ENCODE data around the gene HAGH.

Gene HAGH

GRCh38 chr16:1764971-1765370 is 61.7 kb downstream of the HAGH start:
- Histone ChIP-seq H3K9me3 (ENCODE audit: control extremely low read depth in 1 of 5, control insufficient read depth in 4 of 5, insufficient read depth in 2 of 5, low read depth in 1 of 5, low read length in 4 of 5) (no peaks in the 10 kb centered on the region), H3K4me1 (ENCODE audit: control extremely low read depth in 1 of 4, control insufficient read depth in 4 of 4, insufficient read depth in 4 of 4, low read length in 3 of 4) (peaks cover 0 to under 1% (median 0%) of the 10 kb centered on the region in 4 experiments), H3K27ac (ENCODE audit: insufficient read depth in 1 of 2, low read depth in 1 of 2, low read length in 2 of 2, poor library complexity in 1 of 2, severe bottlenecking in 2 of 2) (no peak overlapping the region), H3K36me3 (ENCODE audit: control insufficient read depth in 4 of 4, insufficient read depth in 4 of 4, low read length in 3 of 4) (peaks cover 7 to 91% (median 62%) of the 10 kb centered on the region in 4 experiments), H3K27me3 (replicated peaks in 2 of 5; ENCODE audit: control insufficient read depth in 4 of 5, insufficient read depth in 5 of 5, low read length in 4 of 5) (no peaks in the 10 kb centered on the region), H3K4me3 (ENCODE audit: control insufficient read depth in 1 of 7, extremely low read depth in 1 of 7, insufficient read depth in 4 of 7, low read depth in 2 of 7, low read length in 6 of 7) (no peak overlapping the region)
- ChIA-PET POLR2A (no interaction called here), CTCF (interaction anchor here (0.8 to 1.4 kb wide), 4 partner anchors 11 to 178 kb away, joined by 3 to 4 read pairs (median 3); partner anchors contain the start of gene MSRB1)
- WGBS (ENCODE audit: insufficient coverage): 99% methylated on average over 18 of the region's 21 CpGs
- no peak for DNase-seq

- Histone ChIP-seq H3K36me3 (ENCODE audit: control insufficient read depth in 4 of 4, insufficient read depth in 4 of 4, low read length in 3 of 4) (peaks cover 7 to 93% (median 65%) of the 10 kb centered on the region in 4 experiments), H3K27me3 (replicated peaks in 2 of 5; ENCODE audit: control insufficient read depth in 4 of 5, insufficient read depth in 5 of 5, low read length in 4 of 5) (no peaks in the 10 kb centered on the region), H3K27ac (ENCODE audit: insufficient read depth in 1 of 2, low read depth in 1 of 2, low read length in 2 of 2, poor library complexity in 1 of 2, severe bottlenecking in 2 of 2) (no peak overlapping the region), H3K4me1 (ENCODE audit: control extremely low read depth in 1 of 4, control insufficient read depth in 4 of 4, insufficient read depth in 4 of 4, low read length in 3 of 4) (no peaks in the 10 kb centered on the region), H3K9me3 (ENCODE audit: control extremely low read depth in 1 of 5, control insufficient read depth in 4 of 5, insufficient read depth in 2 of 5, low read depth in 1 of 5, low read length in 4 of 5) (no peaks in the 10 kb centered on the region), H3K4me3 (ENCODE audit: control insufficient read depth in 1 of 7, extremely low read depth in 1 of 7, insufficient read depth in 4 of 7, low read depth in 2 of 7, low read length in 6 of 7) (no peak overlapping the region)
- ChIA-PET POLR2A (no interaction called here), CTCF (interaction anchor here (0.8 to 1.4 kb wide), 4 partner anchors 12 to 179 kb away, joined by 3 to 4 read pairs (median 3); partner anchors contain the start of genes MAPK8IP3 and MSRB1)
- peak; percentile 11 to 24 (median 22) for DNase-seq
- WGBS (ENCODE audit: insufficient coverage): 96% methylated on average over 54 of the region's 81 CpGs
Observed at GRCh38 chr16:1763521-1764511, 62.8 kb downstream of the HAGH start.

- Histone ChIP-seq H3K27ac (ENCODE audit: insufficient read depth in 1 of 2, low read depth in 1 of 2, low read length in 2 of 2, poor library complexity in 1 of 2, severe bottlenecking in 2 of 2) (no peak overlapping the region), H3K27me3 (replicated peaks in 2 of 5; ENCODE audit: control insufficient read depth in 4 of 5, insufficient read depth in 5 of 5, low read length in 4 of 5) (no peaks in the 10 kb centered on the region), H3K36me3 (ENCODE audit: control insufficient read depth in 4 of 4, insufficient read depth in 4 of 4, low read length in 3 of 4) (peaks cover 7 to 92% (median 64%) of the 10 kb centered on the region in 4 experiments), H3K4me3 (ENCODE audit: control insufficient read depth in 1 of 7, extremely low read depth in 1 of 7, insufficient read depth in 4 of 7, low read depth in 2 of 7, low read length in 6 of 7) (no peak overlapping the region), H3K4me1 (ENCODE audit: control extremely low read depth in 1 of 4, control insufficient read depth in 4 of 4, insufficient read depth in 4 of 4, low read length in 3 of 4) (no peaks in the 10 kb centered on the region), H3K9me3 (ENCODE audit: control extremely low read depth in 1 of 5, control insufficient read depth in 4 of 5, insufficient read depth in 2 of 5, low read depth in 1 of 5, low read length in 4 of 5) (no peaks in the 10 kb centered on the region)
- CTCF ChIA-PET: interaction anchor here (1.3 kb wide), 1 partner anchor 57 kb away, joined by 3 read pairs; the partner anchor contains the start of gene MAPK8IP3
- 98% methylated on average over 19 of the region's 24 CpGs for WGBS (ENCODE audit: insufficient coverage)
- POLR2A ChIA-PET: no interaction called here
- no peak for DNase-seq
Observed at GRCh38 chr16:1762879-1763520, 63.6 kb downstream of the HAGH start.

- no peak for DNase-seq
- Histone ChIP-seq H3K4me1 (ENCODE audit: control extremely low read depth in 1 of 4, control insufficient read depth in 4 of 4, insufficient read depth in 4 of 4, low read length in 3 of 4) (no peaks in the 10 kb centered on the region), H3K27ac (ENCODE audit: insufficient read depth in 1 of 2, low read depth in 1 of 2, low read length in 2 of 2, poor library complexity in 1 of 2, severe bottlenecking in 2 of 2) (no peak overlapping the region), H3K27me3 (replicated peaks in 2 of 5; ENCODE audit: control insufficient read depth in 4 of 5, insufficient read depth in 5 of 5, low read length in 4 of 5) (no peaks in the 10 kb centered on the region), H3K36me3 (ENCODE audit: control insufficient read depth in 4 of 4, insufficient read depth in 4 of 4, low read length in 3 of 4) (peaks cover 5 to 92% (median 62%) of the 10 kb centered on the region in 4 experiments), H3K9me3 (ENCODE audit: control extremely low read depth in 1 of 5, control insufficient read depth in 4 of 5, insufficient read depth in 2 of 5, low read depth in 1 of 5, low read length in 4 of 5) (no peaks in the 10 kb centered on the region), H3K4me3 (ENCODE audit: control insufficient read depth in 1 of 7, extremely low read depth in 1 of 7, insufficient read depth in 4 of 7, low read depth in 2 of 7, low read length in 6 of 7) (no peak overlapping the region)
- WGBS (ENCODE audit: insufficient coverage): 93% methylated on average over 25 of the region's 30 CpGs
- ChIA-PET CTCF (interaction anchor here (1.3 kb wide), 1 partner anchor 56 kb away, joined by 3 read pairs; the partner anchor contains the start of gene MAPK8IP3), POLR2A (no interaction called here)
Observed at GRCh38 chr16:1762196-1762878, 64.3 kb downstream of the HAGH start.

GRCh38 chr16:1761751-1762150 is 64.9 kb downstream of the HAGH start:
- Histone ChIP-seq H3K9me3 (ENCODE audit: control extremely low read depth in 1 of 5, control insufficient read depth in 4 of 5, insufficient read depth in 2 of 5, low read depth in 1 of 5, low read length in 4 of 5) (no peaks in the 10 kb centered on the region), H3K4me3 (ENCODE audit: control insufficient read depth in 1 of 7, extremely low read depth in 1 of 7, insufficient read depth in 4 of 7, low read depth in 2 of 7, low read length in 6 of 7) (no peak overlapping the region), H3K27me3 (replicated peaks in 2 of 5; ENCODE audit: control insufficient read depth in 4 of 5, insufficient read depth in 5 of 5, low read length in 4 of 5) (no peaks in the 10 kb centered on the region), H3K4me1 (ENCODE audit: control extremely low read depth in 1 of 4, control insufficient read depth in 4 of 4, insufficient read depth in 4 of 4, low read length in 3 of 4) (no peaks in the 10 kb centered on the region), H3K27ac (ENCODE audit: insufficient read depth in 1 of 2, low read depth in 1 of 2, low read length in 2 of 2, poor library complexity in 1 of 2, severe bottlenecking in 2 of 2) (no peak overlapping the region), H3K36me3 (ENCODE audit: control insufficient read depth in 4 of 4, insufficient read depth in 4 of 4, low read length in 3 of 4) (peaks cover 2 to 87% (median 59%) of the 10 kb centered on the region in 4 experiments)
- CTCF ChIA-PET: interaction anchor here (1.6 kb wide), 1 partner anchor 29 kb away, joined by 3 read pairs; no protein-coding TSS in a partner anchor
- 99% methylated on average over 15 of the region's 15 CpGs for WGBS (ENCODE audit: insufficient coverage)
- POLR2A ChIA-PET: interaction anchor here (0.6 kb wide), 1 partner anchor 21 kb away, joined by 3 read pairs; the partner anchor contains the start of gene NUBP2
- no peak for DNase-seq

- ChIA-PET CTCF (interaction anchor here (1.0 to 1.6 kb wide), 2 partner anchors 12 to 28 kb away, joined by 3 read pairs; partner anchors contain the start of genes EME2 and MRPS34), POLR2A (no interaction called here)
- no peak overlapping the region for H3K27ac ChIP-seq (ENCODE audit: insufficient read depth in 1 of 2, low read depth in 1 of 2, low read length in 2 of 2, poor library complexity in 1 of 2, severe bottlenecking in 2 of 2)
- DNase-seq: no peak
- H3K4me3 ChIP-seq (ENCODE audit: control insufficient read depth in 1 of 7, extremely low read depth in 1 of 7, insufficient read depth in 4 of 7, low read depth in 2 of 7, low read length in 6 of 7): no peak overlapping the region
- H3K4me1 ChIP-seq (ENCODE audit: control extremely low read depth in 1 of 4, control insufficient read depth in 4 of 4, insufficient read depth in 4 of 4, low read length in 3 of 4): no peaks in the 10 kb centered on the region
- peaks cover 0 to 83% (median 57%) of the 10 kb centered on the region in 4 experiments for H3K36me3 ChIP-seq (ENCODE audit: control insufficient read depth in 4 of 4, insufficient read depth in 4 of 4, low read length in 3 of 4)
- H3K27me3 ChIP-seq (replicated peaks in 2 of 5; ENCODE audit: control insufficient read depth in 4 of 5, insufficient read depth in 5 of 5, low read length in 4 of 5): no peaks in the 10 kb centered on the region
- H3K9me3 ChIP-seq (ENCODE audit: control extremely low read depth in 1 of 5, control insufficient read depth in 4 of 5, insufficient read depth in 2 of 5, low read depth in 1 of 5, low read length in 4 of 5): no peaks in the 10 kb centered on the region
- 97% methylated on average over 10 of the region's 15 CpGs for WGBS (ENCODE audit: insufficient coverage)
Observed at GRCh38 chr16:1760911-1761310, 65.7 kb downstream of the HAGH start.
